ENCODE data around the gene ACD.
A peak's percentile ranks its signal among the peaks of the same experiment; 100 is the strongest.

ACD gene

GRCh38 chr16:67648088-67648763 lies 11.8 kb downstream of the ACD start:
- Mint-ChIP-seq H3K27me3 (no peaks in the 10 kb centered on the region), H3K36me3 (peaks cover 9% of the 10 kb centered on the region), H3K4me1 (peaks cover 22% of the 10 kb centered on the region), H3K27ac (no peak overlapping the region), H3K4me3 (no peak overlapping the region), H3K9me3 (no peaks in the 10 kb centered on the region)

- no peak overlapping the region for H3K27ac Mint-ChIP-seq
- H3K4me1 Mint-ChIP-seq, result peaks cover 22% of the 10 kb centered on the region
- no peak overlapping the region for H3K4me3 Mint-ChIP-seq
- H3K9me3 Mint-ChIP-seq, result no peaks in the 10 kb centered on the region
- no peaks in the 10 kb centered on the region for H3K27me3 Mint-ChIP-seq
- H3K36me3 Mint-ChIP-seq, result peaks cover 9% of the 10 kb centered on the region
These were observed 12.4 kb downstream of the ACD start for GRCh38 chr16:67647681-67648080.

GRCh38 chr16:67647111-67647651 lies 12.9 kb downstream of the ACD start:
- H3K9me3 Mint-ChIP-seq, result no peaks in the 10 kb centered on the region
- H3K27me3 Mint-ChIP-seq, result no peaks in the 10 kb centered on the region
- no peak overlapping the region for H3K27ac Mint-ChIP-seq
- peak overlapping the region; percentile 7 for H3K4me3 Mint-ChIP-seq
- H3K36me3 Mint-ChIP-seq, result peaks cover 8% of the 10 kb centered on the region
- H3K4me1 Mint-ChIP-seq, result peaks cover 22% of the 10 kb centered on the region

GRCh38 chr16:67645397-67646121 lies 14.5 kb downstream of the ACD start:
- Mint-ChIP-seq H3K4me1 (peaks cover 16% of the 10 kb centered on the region), H3K9me3 (no peaks in the 10 kb centered on the region), H3K27me3 (no peaks in the 10 kb centered on the region), H3K36me3 (peaks cover 2% of the 10 kb centered on the region), H3K27ac (peak overlapping the region; percentile 23), H3K4me3 (peak overlapping the region; percentile 86)

GRCh38 chr16:67644038-67644437 lies 16.0 kb downstream of the ACD start:
- Mint-ChIP-seq H3K4me3 (peak overlapping the region; percentile 77), H3K27me3 (no peaks in the 10 kb centered on the region), H3K9me3 (no peaks in the 10 kb centered on the region), H3K36me3 (no peaks in the 10 kb centered on the region), H3K27ac (no peak overlapping the region), H3K4me1 (peaks cover 8% of the 10 kb centered on the region)

GRCh38 chr16:67641779-67642708 lies 18.0 kb downstream of the ACD start:
- no peak overlapping the region for H3K27ac Mint-ChIP-seq

GRCh38 chr16:67637625-67638024 lies 22.4 kb downstream of the ACD start:
- Mint-ChIP-seq H3K9me3 (no peaks in the 10 kb centered on the region), H3K36me3 (peaks cover 3% of the 10 kb centered on the region), H3K4me3 (no peak overlapping the region), H3K27ac (no peak overlapping the region), H3K4me1 (no peaks in the 10 kb centered on the region), H3K27me3 (no peaks in the 10 kb centered on the region)

More at GRCh38 chr16:67641779-67642708, 18.0 kb downstream of the ACD start:
- no peaks in the 10 kb centered on the region for H3K27me3 Mint-ChIP-seq
- peaks cover 8% of the 10 kb centered on the region for H3K4me1 Mint-ChIP-seq
- H3K36me3 Mint-ChIP-seq, result peaks cover under 1% of the 10 kb centered on the region
- H3K9me3 Mint-ChIP-seq, result no peaks in the 10 kb centered on the region
- H3K4me3 Mint-ChIP-seq, result no peak overlapping the region

GRCh38 chr16:67636713-67637112 lies 23.3 kb downstream of the ACD start:
- Mint-ChIP-seq H3K4me3 (no peak overlapping the region), H3K4me1 (no peaks in the 10 kb centered on the region), H3K27ac (peak overlapping the region; percentile 72), H3K9me3 (no peaks in the 10 kb centered on the region), H3K27me3 (no peaks in the 10 kb centered on the region), H3K36me3 (peaks cover 3% of the 10 kb centered on the region)

- no peak overlapping the region for H3K4me3 Mint-ChIP-seq
- H3K27ac Mint-ChIP-seq, result no peak overlapping the region
- H3K4me1 Mint-ChIP-seq, result no peaks in the 10 kb centered on the region
- no peaks in the 10 kb centered on the region for H3K9me3 Mint-ChIP-seq
- H3K27me3 Mint-ChIP-seq, result no peaks in the 10 kb centered on the region
- peaks cover 14% of the 10 kb centered on the region for H3K36me3 Mint-ChIP-seq
These were observed 27.5 kb downstream of the ACD start for GRCh38 chr16:67632415-67633172.

- Mint-ChIP-seq H3K4me1 (no peaks in the 10 kb centered on the region), H3K4me3 (no peak overlapping the region), H3K27me3 (no peaks in the 10 kb centered on the region), H3K36me3 (peaks cover 12% of the 10 kb centered on the region), H3K9me3 (no peaks in the 10 kb centered on the region), H3K27ac (no peak overlapping the region)
These were observed 31.8 kb downstream of the ACD start for GRCh38 chr16:67628216-67628615.

GRCh38 chr16:67613808-67614207 lies 46.3 kb downstream of the ACD start:
- Mint-ChIP-seq H3K27ac (no peak overlapping the region), H3K4me1 (peaks cover 4% of the 10 kb centered on the region), H3K9me3 (no peaks in the 10 kb centered on the region), H3K4me3 (no peak overlapping the region), H3K27me3 (no peaks in the 10 kb centered on the region), H3K36me3 (peaks cover 7% of the 10 kb centered on the region)

GRCh38 chr16:67608364-67608763 lies 51.7 kb downstream of the ACD start:
- peaks cover 23% of the 10 kb centered on the region for H3K4me1 Mint-ChIP-seq

More at GRCh38 chr16:67608364-67608763, 51.7 kb downstream of the ACD start:
- H3K27me3 Mint-ChIP-seq, result no peaks in the 10 kb centered on the region
- peaks cover 3% of the 10 kb centered on the region for H3K36me3 Mint-ChIP-seq
- H3K9me3 Mint-ChIP-seq, result no peaks in the 10 kb centered on the region
- no peak overlapping the region for H3K4me3 Mint-ChIP-seq
- H3K27ac Mint-ChIP-seq, result no peak overlapping the region

Data from activated naive CD4-positive, alpha-beta T cell treated with anti-CD3 and anti-CD28 coated beads, Interleukin-2, amount 50 U/mL, for 24 hours (primary cell).